Measurements from ENCODE around the gene ITPR2.

GRCh38 chr12:26833743-26834490 is 923 bp upstream of the ITPR2 start:
- peak in 1 of 6 experiments; percentile 22 for TF ChIP-seq CTCF (IDR thresholded peaks at IDR 0.05)
- peak in 1 of 2 donors; percentile 59 for TF ChIP-seq POLR2A (IDR thresholded peaks at IDR 0.05)

All from adrenal gland (tissue), 5 donors.